ENCODE data around the gene MEGF11.
A peak's percentile ranks its signal among the peaks of the same experiment; 100 is the strongest.

MEGF11 gene

DNA sequence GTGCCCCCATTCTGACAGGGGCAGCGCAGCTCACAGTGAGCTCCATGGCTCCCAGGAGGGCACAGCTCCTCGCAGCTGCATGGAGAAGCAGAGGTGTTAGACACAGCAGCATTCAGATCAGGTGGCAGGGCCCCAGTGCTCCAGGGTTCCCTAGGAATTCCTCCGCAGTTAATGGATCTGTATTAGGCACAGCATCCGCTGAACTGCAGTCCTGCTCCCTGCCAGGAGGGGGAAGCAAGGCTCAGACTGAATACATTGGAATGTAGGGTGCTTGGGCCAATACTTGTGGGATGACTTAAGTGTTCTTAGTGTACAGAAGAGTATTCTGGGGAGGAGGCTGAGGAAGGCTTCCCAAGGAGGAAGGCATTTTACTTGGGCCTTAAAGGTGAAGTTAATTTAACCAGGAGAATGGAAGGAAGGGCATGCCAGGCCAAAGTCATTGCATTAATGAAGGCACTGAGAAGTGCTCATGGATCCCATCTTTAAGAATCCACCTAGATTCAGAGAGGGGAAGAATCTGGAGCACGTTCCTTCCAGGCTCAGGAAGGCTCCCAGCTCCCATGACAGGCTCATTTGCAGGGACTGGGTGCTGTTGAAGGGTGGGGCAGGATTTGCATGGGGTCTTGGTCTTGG lies 272.6 kb downstream of the MEGF11 start:
- Histone ChIP-seq H3K36me3 (ENCODE audit: insufficient read depth, low read length) (no peaks in the 10 kb centered on the region), H3K4me1 (ENCODE audit: insufficient read depth, low read length, poor library complexity, severe bottlenecking) (no peaks in the 10 kb centered on the region), H2AFZ (ENCODE audit: low read length) (no peak overlapping the region), H3K9me2 (replicated peaks; ENCODE audit: low read depth, low read length) (no peaks in the 10 kb centered on the region), H3K79me2 (ENCODE audit: insufficient read depth, low read length) (no peaks in the 10 kb centered on the region), H3F3A (ENCODE audit: low read depth) (no peaks in the 10 kb centered on the region), H3K9me3 (ENCODE audit: insufficient read depth, low read depth, low read length) (no peaks in the 10 kb centered on the region), H3K4me3 (ENCODE audit: low read length, poor library complexity, severe bottlenecking) (no peak overlapping the region), H3K9ac (ENCODE audit: low read depth, low read length, poor library complexity, severe bottlenecking) (no peak overlapping the region), H3K4me2 (ENCODE audit: low read depth, low read length, poor library complexity, severe bottlenecking) (no peak overlapping the region), H3K27me3 (ENCODE audit: insufficient read depth, low read length, poor library complexity, severe bottlenecking) (no peaks in the 10 kb centered on the region), H4K20me1 (ENCODE audit: insufficient read depth, low read length, poor library complexity, severe bottlenecking) (no peaks in the 10 kb centered on the region)
- TF ChIP-seq, protein P1, sequence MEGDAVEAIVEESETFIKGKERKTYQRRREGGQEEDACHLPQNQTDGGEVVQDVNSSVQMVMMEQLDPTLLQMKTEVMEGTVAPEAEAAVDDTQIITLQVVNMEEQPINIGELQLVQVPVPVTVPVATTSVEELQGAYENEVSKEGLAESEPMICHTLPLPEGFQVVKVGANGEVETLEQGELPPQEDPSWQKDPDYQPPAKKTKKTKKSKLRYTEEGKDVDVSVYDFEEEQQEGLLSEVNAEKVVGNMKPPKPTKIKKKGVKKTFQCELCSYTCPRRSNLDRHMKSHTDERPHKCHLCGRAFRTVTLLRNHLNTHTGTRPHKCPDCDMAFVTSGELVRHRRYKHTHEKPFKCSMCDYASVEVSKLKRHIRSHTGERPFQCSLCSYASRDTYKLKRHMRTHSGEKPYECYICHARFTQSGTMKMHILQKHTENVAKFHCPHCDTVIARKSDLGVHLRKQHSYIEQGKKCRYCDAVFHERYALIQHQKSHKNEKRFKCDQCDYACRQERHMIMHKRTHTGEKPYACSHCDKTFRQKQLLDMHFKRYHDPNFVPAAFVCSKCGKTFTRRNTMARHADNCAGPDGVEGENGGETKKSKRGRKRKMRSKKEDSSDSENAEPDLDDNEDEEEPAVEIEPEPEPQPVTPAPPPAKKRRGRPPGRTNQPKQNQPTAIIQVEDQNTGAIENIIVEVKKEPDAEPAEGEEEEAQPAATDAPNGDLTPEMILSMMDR (conservative IDR thresholded peaks at IDR 0.05; ENCODE audit: low read length): peak; percentile 79
- TF ChIP-seq EZH2phosphoT487 (IDR thresholded peaks at IDR 0.05; ENCODE audit: borderline replicate concordance): no peak

DNA sequence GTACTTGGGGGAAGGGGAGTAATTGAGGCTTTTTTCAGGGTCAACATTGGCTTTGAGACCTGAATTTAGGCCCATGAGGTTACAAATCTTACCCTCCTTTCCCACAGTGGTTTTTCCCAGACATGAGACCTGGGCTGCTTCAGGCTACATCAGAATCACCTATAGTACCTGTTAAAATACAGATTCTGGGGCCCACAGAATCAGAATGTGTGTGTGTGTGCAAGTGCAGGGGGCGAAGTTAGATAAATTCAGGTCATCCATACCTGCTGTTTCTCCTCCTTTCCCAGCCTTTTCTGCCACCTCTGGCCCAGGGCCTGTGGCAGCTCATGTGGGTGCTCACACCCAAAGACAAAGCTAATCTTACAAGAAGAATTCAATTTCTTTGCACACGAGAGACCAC lies 273.7 kb downstream of the MEGF11 start:
- no peak overlapping the region for H3K9ac ChIP-seq (ENCODE audit: low read depth, low read length, poor library complexity, severe bottlenecking)
- H3K9me2 ChIP-seq (replicated peaks; ENCODE audit: low read depth, low read length): no peaks in the 10 kb centered on the region
- H4K20me1 ChIP-seq (ENCODE audit: insufficient read depth, low read length, poor library complexity, severe bottlenecking): no peaks in the 10 kb centered on the region
- H3K27me3 ChIP-seq (ENCODE audit: insufficient read depth, low read length, poor library complexity, severe bottlenecking): no peaks in the 10 kb centered on the region
- no peak overlapping the region for H2AFZ ChIP-seq (ENCODE audit: low read length)
- no peaks in the 10 kb centered on the region for H3F3A ChIP-seq (ENCODE audit: low read depth)
- H3K9me3 ChIP-seq (ENCODE audit: insufficient read depth, low read depth, low read length): no peaks in the 10 kb centered on the region
- H3K4me1 ChIP-seq (ENCODE audit: insufficient read depth, low read length, poor library complexity, severe bottlenecking): no peaks in the 10 kb centered on the region
- no peak overlapping the region for H3K4me2 ChIP-seq (ENCODE audit: low read depth, low read length, poor library complexity, severe bottlenecking)
- H3K79me2 ChIP-seq (ENCODE audit: insufficient read depth, low read length): no peaks in the 10 kb centered on the region
- TF ChIP-seq, protein P1 (conservative IDR thresholded peaks at IDR 0.05; ENCODE audit: low read length): no peak
- no peak for TF ChIP-seq EZH2phosphoT487 (IDR thresholded peaks at IDR 0.05; ENCODE audit: borderline replicate concordance)
- no peaks in the 10 kb centered on the region for H3K36me3 ChIP-seq (ENCODE audit: insufficient read depth, low read length)
- no peak overlapping the region for H3K4me3 ChIP-seq (ENCODE audit: low read length, poor library complexity, severe bottlenecking)

DNA sequence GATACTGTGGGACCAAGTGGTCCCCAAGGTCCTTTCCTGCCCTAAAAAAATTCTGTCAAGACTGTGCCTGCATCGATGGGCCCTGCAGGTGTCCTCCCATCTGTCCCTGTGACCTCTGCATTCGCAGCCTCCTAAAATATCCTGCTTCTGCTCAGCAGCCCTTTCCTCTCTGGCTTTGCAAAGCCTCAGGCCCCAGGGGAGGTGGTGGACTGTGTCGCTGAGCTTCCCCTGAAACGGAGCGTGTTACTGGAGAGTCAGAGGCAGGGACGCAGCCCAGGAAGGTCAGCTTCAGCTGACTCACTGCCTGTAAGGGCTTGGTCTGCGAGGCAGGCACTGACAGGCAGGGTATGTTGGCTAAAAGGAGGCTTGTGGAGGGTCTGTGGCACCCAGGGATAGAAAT lies 274.2 kb downstream of the MEGF11 start:
- H4K20me1 ChIP-seq (ENCODE audit: insufficient read depth, low read length, poor library complexity, severe bottlenecking): no peaks in the 10 kb centered on the region
- H3K79me2 ChIP-seq (ENCODE audit: insufficient read depth, low read length): no peaks in the 10 kb centered on the region
- H3K4me3 ChIP-seq (ENCODE audit: low read length, poor library complexity, severe bottlenecking): no peak overlapping the region
- H3F3A ChIP-seq (ENCODE audit: low read depth): no peaks in the 10 kb centered on the region
- TF ChIP-seq EZH2phosphoT487 (IDR thresholded peaks at IDR 0.05; ENCODE audit: borderline replicate concordance): no peak
- TF ChIP-seq, protein P1 (conservative IDR thresholded peaks at IDR 0.05; ENCODE audit: low read length): no peak
- H3K9ac ChIP-seq (ENCODE audit: low read depth, low read length, poor library complexity, severe bottlenecking): no peak overlapping the region
- H3K4me1 ChIP-seq (ENCODE audit: insufficient read depth, low read length, poor library complexity, severe bottlenecking): no peaks in the 10 kb centered on the region
- no peaks in the 10 kb centered on the region for H3K9me3 ChIP-seq (ENCODE audit: insufficient read depth, low read depth, low read length)
- no peaks in the 10 kb centered on the region for H3K9me2 ChIP-seq (replicated peaks; ENCODE audit: low read depth, low read length)
- H2AFZ ChIP-seq (ENCODE audit: low read length): no peak overlapping the region
- no peak overlapping the region for H3K4me2 ChIP-seq (ENCODE audit: low read depth, low read length, poor library complexity, severe bottlenecking)
- H3K27me3 ChIP-seq (ENCODE audit: insufficient read depth, low read length, poor library complexity, severe bottlenecking): no peaks in the 10 kb centered on the region
- H3K36me3 ChIP-seq (ENCODE audit: insufficient read depth, low read length): no peaks in the 10 kb centered on the region
